Measurements from ENCODE around the gene LDHAL6B.

DNA sequence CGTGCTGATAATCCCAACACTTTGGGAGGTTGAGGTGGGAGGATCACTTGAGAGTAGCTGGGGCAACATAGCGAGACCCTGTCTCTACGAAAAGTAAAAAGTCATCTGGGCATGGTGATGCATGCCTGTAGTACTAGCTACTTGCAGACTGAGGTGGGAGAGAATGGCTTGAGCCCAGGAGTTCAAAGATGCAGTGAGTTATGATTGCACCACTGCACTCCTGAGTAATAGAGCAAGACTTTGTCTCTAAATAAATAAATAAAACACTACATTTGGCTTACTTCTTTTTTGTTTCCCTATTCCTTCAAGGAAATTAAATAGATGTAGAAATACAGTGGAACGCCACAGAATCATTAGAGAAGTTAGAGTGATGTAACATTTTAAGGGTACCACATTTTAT lies 20.1 kb upstream of the LDHAL6B start:
- TF ChIP-seq POLR2A (IDR thresholded peaks at IDR 0.05): no peak
- TF ChIP-seq, protein P1, sequence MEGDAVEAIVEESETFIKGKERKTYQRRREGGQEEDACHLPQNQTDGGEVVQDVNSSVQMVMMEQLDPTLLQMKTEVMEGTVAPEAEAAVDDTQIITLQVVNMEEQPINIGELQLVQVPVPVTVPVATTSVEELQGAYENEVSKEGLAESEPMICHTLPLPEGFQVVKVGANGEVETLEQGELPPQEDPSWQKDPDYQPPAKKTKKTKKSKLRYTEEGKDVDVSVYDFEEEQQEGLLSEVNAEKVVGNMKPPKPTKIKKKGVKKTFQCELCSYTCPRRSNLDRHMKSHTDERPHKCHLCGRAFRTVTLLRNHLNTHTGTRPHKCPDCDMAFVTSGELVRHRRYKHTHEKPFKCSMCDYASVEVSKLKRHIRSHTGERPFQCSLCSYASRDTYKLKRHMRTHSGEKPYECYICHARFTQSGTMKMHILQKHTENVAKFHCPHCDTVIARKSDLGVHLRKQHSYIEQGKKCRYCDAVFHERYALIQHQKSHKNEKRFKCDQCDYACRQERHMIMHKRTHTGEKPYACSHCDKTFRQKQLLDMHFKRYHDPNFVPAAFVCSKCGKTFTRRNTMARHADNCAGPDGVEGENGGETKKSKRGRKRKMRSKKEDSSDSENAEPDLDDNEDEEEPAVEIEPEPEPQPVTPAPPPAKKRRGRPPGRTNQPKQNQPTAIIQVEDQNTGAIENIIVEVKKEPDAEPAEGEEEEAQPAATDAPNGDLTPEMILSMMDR (IDR thresholded peaks at IDR 0.05): no peak
